HFFc6 (cell line): ENCODE data around the gene CAB39L. TPM values are rescaled to one million over a fixed set of nuclear protein-coding genes. Genes with fewer than 3 reads are reported as not detected.

Experiments used
- DNase-seq: peaks from one replicate; pipeline ENCODE4 v3.0.0-alpha.2; 2018
- H3K27ac Mint-ChIP-seq: 2 replicates; pipeline ENCODE4 v1.8.0; 2020; ENCODE audit warnings: mild to moderate bottlenecking, mixed read lengths
- H3K27me3 Mint-ChIP-seq: 2 replicates; pipeline ENCODE4 v1.8.0; 2021; ENCODE audit warnings: mild to moderate bottlenecking, moderate library complexity, mixed read lengths; ENCODE audit not compliant: insufficient read depth
- H3K36me3 Mint-ChIP-seq: 2 replicates; pipeline ENCODE4 v1.8.0; 2021; ENCODE audit warnings: low read depth, mixed read lengths
- H3K4me1 Mint-ChIP-seq: 2 replicates; pipeline ENCODE4 v1.8.0; 2020; ENCODE audit warnings: low read depth, mixed read lengths
- H3K4me3 Mint-ChIP-seq: 2 replicates; pipeline ENCODE4 v1.8.0; 2020; ENCODE audit warnings: mild to moderate bottlenecking, moderate library complexity, mixed read lengths
- H3K9me3 Mint-ChIP-seq: 2 replicates; pipeline ENCODE4 v1.8.0; 2020; ENCODE audit warnings: mild to moderate bottlenecking, mixed read lengths
- long read RNA-seq: library from polyadenylated mRNA; unstranded; transcript quantifications from one replicate; pipeline ENCODE4 v2.0.0, GENCODE V29; 2019
- total RNA-seq, 6 experiments: library from RNA; stranded (reverse); fragmentation: NEBNext Ultra II Directional; extraction: Animal tissue kit (Norgen Biotek cat#: 25700); gene quantifications; 2 replicates in 1 of 6; 3 replicates in 5 of 6; pipeline ENCODE4 v1.2.3, GENCODE V29; 2021
- TF ChIP-seq, protein P1 (sequence below): fragments of 200-600 bp; sonication (generic); IDR thresholded peaks from 2 replicates; pipeline ENCODE4 v1.5.0; 2021; ENCODE audit warnings: antibody characterized with exemption, mild to moderate bottlenecking

The CAB39L gene
- 1 to 10 TPM; 3.7 to 6.9 (median 5.9) TPM for total RNA-seq
- long read RNA-seq, partial matches to known transcripts, result 0 of 6 reads
- long read RNA-seq, other reads (novel, unspliced or antisense), result 4 of 6 reads

DNA sequence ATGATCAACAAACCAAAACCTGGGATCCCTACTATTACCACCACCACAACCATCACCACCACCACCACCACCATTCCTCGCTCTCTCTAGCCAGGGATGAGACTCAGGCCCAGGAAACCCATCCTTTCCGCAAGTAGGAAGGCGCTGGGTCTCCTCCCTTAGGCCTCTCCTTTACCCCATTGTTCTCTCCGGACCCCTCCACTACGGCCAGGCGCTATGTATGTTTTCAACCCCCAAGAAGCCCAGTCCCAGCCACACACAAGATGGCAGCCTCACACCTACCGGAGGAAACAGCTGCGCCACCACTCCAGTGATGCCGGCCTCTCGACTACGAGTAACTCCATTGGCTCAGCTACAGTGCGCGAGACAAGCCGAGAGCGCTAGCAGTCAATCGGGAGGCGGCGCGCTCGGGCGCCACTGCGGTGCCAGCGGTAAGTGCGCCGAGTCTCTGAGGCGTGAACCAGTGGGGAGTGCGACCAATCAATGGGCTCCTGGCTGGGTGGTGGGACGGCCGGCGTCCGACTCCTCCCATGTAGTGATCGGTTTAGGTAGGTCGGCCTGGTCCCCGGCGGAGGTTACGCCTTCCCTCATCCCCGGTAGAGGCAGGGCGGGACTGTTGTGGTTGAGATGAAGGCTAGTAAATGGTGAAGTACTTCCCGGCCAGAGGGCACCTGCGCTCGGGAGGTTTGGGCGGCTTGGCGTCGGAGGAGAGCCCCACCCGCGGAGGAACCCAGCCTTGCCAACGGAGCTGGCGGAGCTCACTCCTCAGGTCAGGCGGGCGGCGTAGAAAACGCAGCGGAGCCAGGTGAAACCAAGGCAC, at the start of gene CAB39L, which contains the start of gene SETDB2:
TSS of gene CAB39L (minus strand) at position 361 of the 820 bp plus-strand sequence. CDS start 61,154 bp downstream, outside the sequence.
TSS of gene SETDB2 (plus strand) at position 571 of the 820 bp plus-strand sequence. CDS start 7,620 bp downstream, outside the sequence.
- TF ChIP-seq, protein P1, sequence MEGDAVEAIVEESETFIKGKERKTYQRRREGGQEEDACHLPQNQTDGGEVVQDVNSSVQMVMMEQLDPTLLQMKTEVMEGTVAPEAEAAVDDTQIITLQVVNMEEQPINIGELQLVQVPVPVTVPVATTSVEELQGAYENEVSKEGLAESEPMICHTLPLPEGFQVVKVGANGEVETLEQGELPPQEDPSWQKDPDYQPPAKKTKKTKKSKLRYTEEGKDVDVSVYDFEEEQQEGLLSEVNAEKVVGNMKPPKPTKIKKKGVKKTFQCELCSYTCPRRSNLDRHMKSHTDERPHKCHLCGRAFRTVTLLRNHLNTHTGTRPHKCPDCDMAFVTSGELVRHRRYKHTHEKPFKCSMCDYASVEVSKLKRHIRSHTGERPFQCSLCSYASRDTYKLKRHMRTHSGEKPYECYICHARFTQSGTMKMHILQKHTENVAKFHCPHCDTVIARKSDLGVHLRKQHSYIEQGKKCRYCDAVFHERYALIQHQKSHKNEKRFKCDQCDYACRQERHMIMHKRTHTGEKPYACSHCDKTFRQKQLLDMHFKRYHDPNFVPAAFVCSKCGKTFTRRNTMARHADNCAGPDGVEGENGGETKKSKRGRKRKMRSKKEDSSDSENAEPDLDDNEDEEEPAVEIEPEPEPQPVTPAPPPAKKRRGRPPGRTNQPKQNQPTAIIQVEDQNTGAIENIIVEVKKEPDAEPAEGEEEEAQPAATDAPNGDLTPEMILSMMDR, result peak; percentile 71
- Mint-ChIP-seq H3K27me3 (peaks cover 7% of the 10 kb centered on the region), H3K9me3 (no peaks in the 10 kb centered on the region), H3K27ac (peak within 1 kb of the TSS; percentile 99), H3K36me3 (peaks cover 12% of the 10 kb centered on the region; the same call in 1 of the 2 replicates), H3K4me1 (peaks cover 80% of the 10 kb centered on the region), H3K4me3 (peak within 1 kb of the TSS; percentile 98)
- peak; percentile 99 for DNase-seq

- H3K27ac Mint-ChIP-seq, result no peak overlapping the region
Measured at GRCh38 chr13:49488563-49488962, 44.7 kb upstream of the CAB39L start.

DNA sequence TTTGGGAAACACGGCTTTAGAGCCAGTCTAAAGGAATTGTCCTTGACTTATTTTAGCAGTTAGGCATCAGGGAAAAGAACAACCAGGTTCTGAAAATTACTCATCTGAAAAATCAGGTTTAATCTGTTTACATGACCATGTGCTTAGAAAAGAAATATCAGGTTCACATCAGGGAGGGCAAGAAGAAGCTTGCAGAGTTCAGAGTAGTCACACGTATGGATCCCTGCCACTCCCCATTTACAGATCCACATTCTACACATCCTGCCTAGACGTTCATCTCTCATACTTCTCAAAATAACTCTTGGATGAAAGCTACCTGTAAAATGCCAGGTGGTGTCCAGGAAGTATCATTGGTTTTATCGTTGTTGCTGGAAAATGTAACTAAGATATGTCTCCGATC, 37.9 kb upstream of the CAB39L start:
- Mint-ChIP-seq H3K4me1 (peaks cover 13% of the 10 kb centered on the region), H3K27me3 (no peaks in the 10 kb centered on the region), H3K4me3 (no peak overlapping the region), H3K36me3 (peaks cover 10% of the 10 kb centered on the region), H3K9me3 (no peaks in the 10 kb centered on the region), H3K27ac (no peak overlapping the region)
- TF ChIP-seq, protein P1, result no peak
- no peak for DNase-seq

More at GRCh38 chr13:49488563-49488962, 44.7 kb upstream of the CAB39L start:
- DNase-seq, result no peak
- no peaks in the 10 kb centered on the region for H3K9me3 Mint-ChIP-seq
- TF ChIP-seq, protein P1, result no peak
- no peak overlapping the region for H3K4me3 Mint-ChIP-seq
- H3K27me3 Mint-ChIP-seq, result no peaks in the 10 kb centered on the region; the same call in 1 of the 2 replicates
- peaks cover 4% of the 10 kb centered on the region for H3K4me1 Mint-ChIP-seq
- H3K36me3 Mint-ChIP-seq, result peaks cover 10% of the 10 kb centered on the region

DNA sequence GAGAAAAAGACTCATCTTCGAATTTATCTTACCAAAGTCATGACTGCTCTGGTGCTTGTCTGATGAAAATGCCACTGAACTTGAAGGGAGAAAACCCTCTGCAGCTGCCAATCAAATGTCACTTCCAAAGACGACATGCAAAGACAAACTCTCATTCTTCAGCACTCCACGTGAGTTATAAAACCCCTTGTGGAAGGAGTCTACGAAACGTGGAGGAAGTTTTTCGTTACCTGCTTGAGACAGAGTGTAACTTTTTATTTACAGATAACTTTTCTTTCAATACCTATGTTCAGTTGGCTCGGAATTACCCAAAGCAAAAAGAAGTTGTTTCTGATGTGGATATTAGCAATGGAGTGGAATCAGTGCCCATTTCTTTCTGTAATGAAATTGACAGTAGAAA, 32.7 kb upstream of the CAB39L start:
- H3K4me1 Mint-ChIP-seq, result no peaks in the 10 kb centered on the region; the same call in 1 of the 2 replicates
- no peaks in the 10 kb centered on the region for H3K9me3 Mint-ChIP-seq
- H3K36me3 Mint-ChIP-seq, result peaks cover 5% of the 10 kb centered on the region; the same call in 1 of the 2 replicates
- no peak for DNase-seq
- H3K4me3 Mint-ChIP-seq, result no peak overlapping the region
- TF ChIP-seq, protein P1, result no peak
- no peak overlapping the region for H3K27ac Mint-ChIP-seq
- no peaks in the 10 kb centered on the region for H3K27me3 Mint-ChIP-seq

GRCh38 chr13:49472186-49472585, 28.3 kb upstream of the CAB39L start:
- TF ChIP-seq, protein P1, result no peak
- H3K4me1 Mint-ChIP-seq, result no peaks in the 10 kb centered on the region
- H3K27ac Mint-ChIP-seq, result no peak overlapping the region
- H3K27me3 Mint-ChIP-seq, result no peaks in the 10 kb centered on the region
- H3K36me3 Mint-ChIP-seq, result peaks cover 5% of the 10 kb centered on the region; the same call in 1 of the 2 replicates
- DNase-seq, result no peak
- no peak overlapping the region for H3K4me3 Mint-ChIP-seq
- no peaks in the 10 kb centered on the region for H3K9me3 Mint-ChIP-seq
